Neural progenitor cell (in vitro differentiated cells): ENCODE results near the gene TELO2. TPM values are rescaled to one million over a fixed set of nuclear protein-coding genes. Genes with fewer than 3 reads are reported as not detected.
A peak's percentile ranks its signal among the peaks of the same experiment; 100 is the strongest.

ENCODE experiments used
- DNase-seq: peaks from one replicate; pipeline ENCODE4 v3.0.0-alpha.2; 2016; ENCODE audit warnings: low spot score
- H2AFZ ChIP-seq: fragments of 200-600 bp; sonication (generic); replicated peaks from 2 replicates; pipeline ENCODE4 v1.6.1; 2016; ENCODE audit warnings: antibody characterized with exemption
- H3F3A ChIP-seq: fragments of 200-600 bp; sonication (generic); 2 replicates; pipeline ENCODE4 v1.6.1; 2016; ENCODE audit warnings: antibody characterized with exemption, low read depth
- H3K27ac ChIP-seq: fragments of 200-600 bp; sonication (generic); 2 replicates; pipeline ENCODE4 v1.5.1; 2016; ENCODE audit warnings: mild to moderate bottlenecking
- H3K27me3 ChIP-seq: fragments of 200-600 bp; sonication (generic); 2 replicates; pipeline ENCODE4 v1.6.1; 2016; ENCODE audit warnings: mild to moderate bottlenecking, moderate library complexity
- H3K36me3 ChIP-seq: fragments of 200-600 bp; sonication (generic); 2 replicates; pipeline ENCODE4 v1.5.1; 2016
- H3K4me1 ChIP-seq: fragments of 200-600 bp; sonication (generic); 2 replicates; pipeline ENCODE4 v1.6.1; 2016; ENCODE audit warnings: mixed run types
- H3K4me2 ChIP-seq: fragments of 200-600 bp; sonication (generic); 2 replicates; pipeline ENCODE4 v1.6.1; 2016
- H3K4me3 ChIP-seq: fragments of 200-600 bp; sonication (generic); 2 replicates; pipeline ENCODE4 v1.5.1; 2016
- H3K79me2 ChIP-seq: fragments of 200-600 bp; sonication (generic); 2 replicates; pipeline ENCODE4 v1.6.1; 2016; ENCODE audit warnings: low read depth
- H3K9ac ChIP-seq: fragments of 200-600 bp; sonication (generic); 2 replicates; pipeline ENCODE4 v1.6.1; 2016
- H3K9me3 ChIP-seq: fragments of 200-600 bp; sonication (generic); 2 replicates; pipeline ENCODE4 v1.5.1; 2016; ENCODE audit warnings: low read depth
- H4K20me1 ChIP-seq: fragments of 200-600 bp; sonication (generic); 2 replicates; pipeline ENCODE4 v1.6.1; 2016; ENCODE audit warnings: low read depth
- H3K27ac Mint-ChIP-seq: 3 replicates; pipeline ENCODE4 v1.8.0; 2021; ENCODE audit warnings: mixed read lengths
- H3K27me3 Mint-ChIP-seq: 2 replicates; pipeline ENCODE4 v1.8.0; 2022; ENCODE audit warnings: low read depth, mild to moderate bottlenecking, inconsistent platforms, moderate library complexity, mixed read lengths; ENCODE audit not compliant: insufficient read depth
- H3K36me3 Mint-ChIP-seq: 3 replicates; pipeline ENCODE4 v1.8.0; 2021; ENCODE audit warnings: mixed read lengths
- H3K4me1 Mint-ChIP-seq: 3 replicates; pipeline ENCODE4 v1.8.0; 2021; ENCODE audit warnings: mixed read lengths
- H3K4me3 Mint-ChIP-seq: 3 replicates; pipeline ENCODE4 v1.8.0; 2021; ENCODE audit warnings: mild to moderate bottlenecking, moderate library complexity, mixed read lengths
- H3K9me3 Mint-ChIP-seq: 3 replicates; pipeline ENCODE4 v1.8.0; 2020; ENCODE audit warnings: mixed read lengths
- CTCF ChIP-seq: fragments of 200-600 bp; sonication (generic); IDR thresholded peaks from 2 replicates; pipeline ENCODE4 v1.5.1; 2017; ENCODE audit warnings: antibody characterized with exemption, mild to moderate bottlenecking
- EZH2 ChIP-seq: fragments of 200-600 bp; sonication (generic); IDR thresholded peaks from 2 replicates; pipeline ENCODE4 v1.6.1; 2017; ENCODE audit warnings: antibody characterized with exemption, mild to moderate bottlenecking, moderate library complexity
- EZH2phosphoT487 ChIP-seq: fragments of 200-600 bp; sonication (generic); IDR thresholded peaks from 2 replicates; pipeline ENCODE4 v1.6.1; 2017; ENCODE audit warnings: antibody characterized with exemption
- total RNA-seq: library from RNA; depleted of rRNA; stranded (reverse); fragments of >200 nt; gene quantifications from 2 replicates; pipeline ENCODE4 v1.2.3, GENCODE V29; 2015; ENCODE audit warnings: low replicate concordance

TELO2 gene
- total RNA-seq, 1 donor from 2014 or later = 18.3 TPM

GRCh38 chr16:1465567-1465915, 27.6 kb upstream of the TELO2 start:
- Mint-ChIP-seq H3K27ac (no peak overlapping the region), H3K27me3 (peaks cover 8% of the 10 kb centered on the region), H3K4me1 (peaks cover 7% of the 10 kb centered on the region), H3K4me3 (no peak overlapping the region), H3K36me3 (no peaks in the 10 kb centered on the region), H3K9me3 (no peaks in the 10 kb centered on the region)
- no peak overlapping the region for H3K27ac ChIP-seq
- TF ChIP-seq EZH2 (no peak), CTCF (no peak), EZH2phosphoT487 (no peak)
- no peaks in the 10 kb centered on the region for H3K36me3 ChIP-seq
- no peaks in the 10 kb centered on the region for H3K9me3 ChIP-seq
- peaks cover 40% of the 10 kb centered on the region for H3K79me2 ChIP-seq
- H3K4me1 ChIP-seq = no peaks in the 10 kb centered on the region
- no peak overlapping the region for H3K4me3 ChIP-seq
- H3K27me3 ChIP-seq = no peaks in the 10 kb centered on the region
- no peaks in the 10 kb centered on the region for H3F3A ChIP-seq
- peak overlapping the region; percentile 8 for H3K9ac ChIP-seq
- no peak overlapping the region for H2AFZ ChIP-seq
- H4K20me1 ChIP-seq = peaks cover 9% of the 10 kb centered on the region
- DNase-seq = no peak
- H3K4me2 ChIP-seq = no peak overlapping the region

- H3K27me3 Mint-ChIP-seq = peaks cover 11% of the 10 kb centered on the region
- Histone ChIP-seq H3K4me2 (no peak overlapping the region), H3K4me1 (no peaks in the 10 kb centered on the region), H4K20me1 (peaks cover 9% of the 10 kb centered on the region), H3K4me3 (no peak overlapping the region), H3K36me3 (no peaks in the 10 kb centered on the region), H3K9ac (peak overlapping the region; percentile 8), H3K27me3 (no peaks in the 10 kb centered on the region), H3K27ac (no peak overlapping the region), H3K9me3 (no peaks in the 10 kb centered on the region), H2AFZ (no peak overlapping the region), H3K79me2 (peaks cover 45% of the 10 kb centered on the region), H3F3A (no peaks in the 10 kb centered on the region)
- H3K27ac Mint-ChIP-seq = no peak overlapping the region
- no peak for TF ChIP-seq CTCF
- no peak for TF ChIP-seq EZH2
- H3K4me3 Mint-ChIP-seq = no peak overlapping the region
- no peak for DNase-seq
- H3K4me1 Mint-ChIP-seq = peaks cover 10% of the 10 kb centered on the region
- H3K9me3 Mint-ChIP-seq = no peaks in the 10 kb centered on the region
- H3K36me3 Mint-ChIP-seq = no peaks in the 10 kb centered on the region
Measured at GRCh38 chr16:1466054-1466453, 27.1 kb upstream of the TELO2 start.

- DNase-seq = no peak
- H3K36me3 ChIP-seq = no peaks in the 10 kb centered on the region
- Mint-ChIP-seq H3K27ac (no peak overlapping the region), H3K4me3 (no peak overlapping the region), H3K4me1 (peaks cover 10% of the 10 kb centered on the region), H3K36me3 (no peaks in the 10 kb centered on the region), H3K27me3 (peaks cover 11% of the 10 kb centered on the region), H3K9me3 (no peaks in the 10 kb centered on the region)
- no peak overlapping the region for H2AFZ ChIP-seq
- no peak overlapping the region for H3K4me2 ChIP-seq
- H3F3A ChIP-seq = no peaks in the 10 kb centered on the region
- peaks cover 55% of the 10 kb centered on the region for H3K79me2 ChIP-seq
- H3K27me3 ChIP-seq = no peaks in the 10 kb centered on the region
- no peaks in the 10 kb centered on the region for H3K9me3 ChIP-seq
- no peak overlapping the region for H3K4me3 ChIP-seq
- no peak for TF ChIP-seq EZH2
- no peak for TF ChIP-seq EZH2phosphoT487
- TF ChIP-seq CTCF = no peak
- no peak overlapping the region for H3K27ac ChIP-seq
- H3K4me1 ChIP-seq = no peaks in the 10 kb centered on the region
- peaks cover 9% of the 10 kb centered on the region for H4K20me1 ChIP-seq
- H3K9ac ChIP-seq = no peak overlapping the region
Measured at GRCh38 chr16:1466968-1467521, 26.1 kb upstream of the TELO2 start.
